ENCODE measurements around the gene SFXN2. TPM values are rescaled to one million over a fixed set of nuclear protein-coding genes. Genes with fewer than 3 reads are reported as not detected.

Gene SFXN2
- polyA plus RNA-seq (2011; rRNA removed) (4.7 and 5.6 TPM in 2 replicates), polyA plus RNA-seq (2017; fragmentation: RNase III; extraction: RNeasy Plus Mini Kit Qiagen cat#74134 plus additional on column Dnase treatment) (7.4 to 8.5 TPM (median 7.9 TPM) in 3 replicates), polyA minus RNA-seq (2011; rRNA and poly(A)+ RNA removed) (15.0 and 15.8 TPM in 2 replicates)
- polyA plus RNA-seq (2012; cell fraction: cytosol; rRNA removed) = 5.9 TPM in 2 replicates
- 13.7 and 15.5 TPM in 2 replicates for polyA plus RNA-seq (2012; cell fraction: nucleus; rRNA removed)

GRCh38 chr10:102714621-102715455 lies at the start of gene SFXN2:
Gene SFXN2 (plus strand): TSS chr10:102714636. CDS start chr10:102726637, 12,001 bp downstream.
- TF ChIP-seq RFX5 (IDR thresholded peaks at IDR 0.05) (no peak), RAD21 (conservative IDR thresholded peaks at IDR 0.05 in 1 of 2, IDR thresholded peaks at IDR 0.05 in 1 of 2) (no peak), HOXA7 (CRISPR knock-in tag; IDR thresholded peaks at IDR 0.05) (no peak), HOXB5 (CRISPR knock-in tag; IDR thresholded peaks at IDR 0.05) (no peak), BCL3 (IDR thresholded peaks at IDR 0.05) (no peak), JUN (IDR thresholded peaks at IDR 0.05) (peak in 1 of 2 experiments; percentile 24; a peak in 1 of 5 replicates), CBX8 (IDR thresholded peaks at IDR 0.05) (no peak), POLR2A (IDR thresholded peaks at IDR 0.05; ENCODE audit: low read length) (peak; percentile 58), ZC3H11A (IDR thresholded peaks at IDR 0.05) (no peak), ZNF302 (CRISPR knock-in tag; IDR thresholded peaks at IDR 0.05) (no peak), KDM1A (IDR thresholded peaks at IDR 0.05; ENCODE audit: low read depth) (no peak), ATOH8 (CRISPR knock-in tag; IDR thresholded peaks at IDR 0.05; ENCODE audit: low read depth) (no peak), MAZ (IDR thresholded peaks at IDR 0.05; ENCODE audit: borderline replicate concordance, low read depth, low read length) (no peak), FOXS1 (CRISPR knock-in tag; IDR thresholded peaks at IDR 0.05) (no peak), ELK1 (IDR thresholded peaks at IDR 0.05; ENCODE audit: low read depth, low read length) (no peak), NR3C1 (IDR thresholded peaks at IDR 0.05) (no peak), NPAS2 (CRISPR knock-in tag; IDR thresholded peaks at IDR 0.05; ENCODE audit: borderline replicate concordance) (no peak), GATA3 (IDR thresholded peaks at IDR 0.05; ENCODE audit: borderline replicate concordance) (peak; percentile 20; the same call in 1 of the 2 replicates), MYC (IDR thresholded peaks at IDR 0.05; ENCODE audit: borderline replicate concordance, low read length) (peak; percentile 79), RCOR1 (IDR thresholded peaks at IDR 0.05; ENCODE audit: low read depth, low read length) (no peak), TFCP2L1 (CRISPR knock-in tag; IDR thresholded peaks at IDR 0.05) (no peak), ZFP36 (IDR thresholded peaks at IDR 0.05; ENCODE audit: borderline replicate concordance, partially characterized antibody) (no peak), JUNB (IDR thresholded peaks at IDR 0.05) (no peak)
- TF ChIP-seq, protein P1, sequence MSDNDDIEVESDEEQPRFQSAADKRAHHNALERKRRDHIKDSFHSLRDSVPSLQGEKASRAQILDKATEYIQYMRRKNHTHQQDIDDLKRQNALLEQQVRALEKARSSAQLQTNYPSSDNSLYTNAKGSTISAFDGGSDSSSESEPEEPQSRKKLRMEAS (IDR thresholded peaks at IDR 0.05) = peak; percentile 98
- TF ChIP-seq, protein P2, sequence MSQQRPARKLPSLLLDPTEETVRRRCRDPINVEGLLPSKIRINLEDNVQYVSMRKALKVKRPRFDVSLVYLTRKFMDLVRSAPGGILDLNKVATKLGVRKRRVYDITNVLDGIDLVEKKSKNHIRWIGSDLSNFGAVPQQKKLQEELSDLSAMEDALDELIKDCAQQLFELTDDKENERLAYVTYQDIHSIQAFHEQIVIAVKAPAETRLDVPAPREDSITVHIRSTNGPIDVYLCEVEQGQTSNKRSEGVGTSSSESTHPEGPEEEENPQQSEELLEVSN (IDR thresholded peaks at IDR 0.05; ENCODE audit: borderline replicate concordance, low read depth) = peak; percentile 88
- ATAC-seq = peak; percentile 50 to 54; a peak in 5 of 6 replicates
- Histone ChIP-seq H3K27ac (peak within 1 kb of the TSS; percentile 88 to 94), H3K4me3 (peak within 1 kb of the TSS; percentile 95), H3K4me1 (peaks cover 29% of the 10 kb centered on the region), H3K9me3 (no peaks in the 10 kb centered on the region), H3K4me2 (peak within 1 kb of the TSS; percentile 92)
- no peak for FAIRE-seq
- ChIA-PET POLR2A (interaction anchor here (0.9 to 2.5 kb wide), 10 partner anchors 10 to 73 kb away, joined by 3 to 15 read pairs (median 6); partner anchors contain the start of gene WBP1L), CTCF (interaction anchor here (0.7 to 3.8 kb wide), 12 partner anchors 10 to 181 kb away, joined by 3 to 15 read pairs (median 3); partner anchors contain the start of gene TRIM8)
- no peak for DNase-seq (ENCODE audit: low read depth in 1 of 2, low spot score in 1 of 2)
- 4% methylated on average over 33 of the region's 46 CpGs for WGBS (ENCODE audit: missing lambda C conversion rate)
